ENCODE results near the gene AS3MT. TPM values are rescaled to one million over a fixed set of nuclear protein-coding genes. Genes with fewer than 3 reads are reported as not detected.

The AS3MT gene
- total and polyA plus RNA-seq, 2 experiments from 2014 or later, result 0.49 to 2.3 TPM

GRCh38 chr10:102931643-102932042 lies 62.4 kb downstream of the AS3MT start:
- H2AFZ ChIP-seq, result no peak overlapping the region
- H3K4me1 ChIP-seq (ENCODE audit: insufficient read depth), result no peaks in the 10 kb centered on the region
- H3K4me2 ChIP-seq (ENCODE audit: unreplicated experiment), result no peak overlapping the region
- H3K27me3 ChIP-seq (replicated peaks; ENCODE audit: insufficient read depth), result no peaks in the 10 kb centered on the region
- in situ Hi-C loops (cut with MboI), result no loop called here
- H3K9me3 ChIP-seq (ENCODE audit: low read depth), result no peaks in the 10 kb centered on the region
- 73 to 84% methylated on average over 5 of the region's 5 CpGs for WGBS, 2 experiments (ENCODE audit: low coverage in 1 of 2, low lambda C conversion rate in 2 of 2, missing lambda C conversion rate in 2 of 2)
- no peaks in the 10 kb centered on the region for H4K20me1 ChIP-seq (ENCODE audit: insufficient read depth)
- no peak overlapping the region for H3K4me3 ChIP-seq
- H3K79me2 ChIP-seq (ENCODE audit: insufficient read depth), result no peaks in the 10 kb centered on the region
- H3K27ac ChIP-seq, result no peak overlapping the region
- H3F3A ChIP-seq (ENCODE audit: insufficient read depth), result no peaks in the 10 kb centered on the region
- H3K9me2 ChIP-seq (ENCODE audit: insufficient read depth), result no peaks in the 10 kb centered on the region
- TF ChIP-seq EZH2 (IDR thresholded peaks at IDR 0.05; ENCODE audit: insufficient read depth, poor library complexity, severe bottlenecking) (no peak), EZH2phosphoT487 (IDR thresholded peaks at IDR 0.05; ENCODE audit: insufficient read depth, low read depth) (no peak)
- DNase-seq, result no peak
- no peak overlapping the region for H3K9ac ChIP-seq
- H3K36me3 ChIP-seq (ENCODE audit: low read depth), result no peaks in the 10 kb centered on the region

GRCh38 chr10:102935505-102935904 lies 66.2 kb downstream of the AS3MT start:
- Histone ChIP-seq H4K20me1 (ENCODE audit: insufficient read depth) (no peaks in the 10 kb centered on the region), H3K27me3 (replicated peaks; ENCODE audit: insufficient read depth) (no peaks in the 10 kb centered on the region), H3K9ac (no peak overlapping the region), H3K4me3 (no peak overlapping the region), H3F3A (ENCODE audit: insufficient read depth) (no peaks in the 10 kb centered on the region), H3K4me2 (ENCODE audit: unreplicated experiment) (no peak overlapping the region), H3K4me1 (ENCODE audit: insufficient read depth) (no peaks in the 10 kb centered on the region), H3K9me3 (ENCODE audit: low read depth) (no peaks in the 10 kb centered on the region), H3K36me3 (ENCODE audit: low read depth) (no peaks in the 10 kb centered on the region), H3K27ac (no peak overlapping the region), H3K79me2 (ENCODE audit: insufficient read depth) (no peaks in the 10 kb centered on the region), H3K9me2 (ENCODE audit: insufficient read depth) (no peaks in the 10 kb centered on the region), H2AFZ (no peak overlapping the region)
- 90 to 92% methylated on average over 4 of the region's 4 CpGs for WGBS, 2 experiments (ENCODE audit: low coverage in 1 of 2, low lambda C conversion rate in 2 of 2, missing lambda C conversion rate in 2 of 2)
- in situ Hi-C loops (cut with MboI), result no loop called here
- DNase-seq, result no peak
- no peak for TF ChIP-seq EZH2phosphoT487 (IDR thresholded peaks at IDR 0.05; ENCODE audit: insufficient read depth, low read depth)
- no peak for TF ChIP-seq EZH2 (IDR thresholded peaks at IDR 0.05; ENCODE audit: insufficient read depth, poor library complexity, severe bottlenecking)

GRCh38 chr10:102935939-102936605 lies 66.8 kb downstream of the AS3MT start:
- Histone ChIP-seq H3K9me3 (ENCODE audit: low read depth) (no peaks in the 10 kb centered on the region), H3K9me2 (ENCODE audit: insufficient read depth) (no peaks in the 10 kb centered on the region), H3K4me3 (no peak overlapping the region), H3K27me3 (replicated peaks; ENCODE audit: insufficient read depth) (no peaks in the 10 kb centered on the region), H3K36me3 (ENCODE audit: low read depth) (no peaks in the 10 kb centered on the region), H3K9ac (no peak overlapping the region), H3K79me2 (ENCODE audit: insufficient read depth) (no peaks in the 10 kb centered on the region), H3K4me2 (ENCODE audit: unreplicated experiment) (no peak overlapping the region), H3F3A (ENCODE audit: insufficient read depth) (no peaks in the 10 kb centered on the region), H3K4me1 (ENCODE audit: insufficient read depth) (no peaks in the 10 kb centered on the region), H4K20me1 (ENCODE audit: insufficient read depth) (no peaks in the 10 kb centered on the region), H3K27ac (no peak overlapping the region), H2AFZ (no peak overlapping the region)
- TF ChIP-seq EZH2phosphoT487 (IDR thresholded peaks at IDR 0.05; ENCODE audit: insufficient read depth, low read depth) (no peak), EZH2 (IDR thresholded peaks at IDR 0.05; ENCODE audit: insufficient read depth, poor library complexity, severe bottlenecking) (no peak)
- DNase-seq, result no peak
- 99 to 100% methylated on average over 3 of the region's 3 CpGs for WGBS, 2 experiments (ENCODE audit: low coverage in 1 of 2, low lambda C conversion rate in 2 of 2, missing lambda C conversion rate in 2 of 2)
- in situ Hi-C loops (cut with MboI), result no loop called here

GRCh38 chr10:102941401-102941800 lies 72.1 kb downstream of the AS3MT start:
- Histone ChIP-seq H3F3A (ENCODE audit: insufficient read depth) (no peaks in the 10 kb centered on the region), H3K27me3 (replicated peaks; ENCODE audit: insufficient read depth) (no peaks in the 10 kb centered on the region), H3K36me3 (ENCODE audit: low read depth) (no peaks in the 10 kb centered on the region), H3K4me3 (no peak overlapping the region), H3K4me1 (ENCODE audit: insufficient read depth) (no peaks in the 10 kb centered on the region), H3K9me3 (ENCODE audit: low read depth) (no peaks in the 10 kb centered on the region), H3K27ac (no peak overlapping the region), H3K4me2 (ENCODE audit: unreplicated experiment) (no peak overlapping the region), H3K9me2 (ENCODE audit: insufficient read depth) (no peaks in the 10 kb centered on the region), H3K79me2 (ENCODE audit: insufficient read depth) (no peaks in the 10 kb centered on the region), H3K9ac (no peak overlapping the region), H4K20me1 (ENCODE audit: insufficient read depth) (no peaks in the 10 kb centered on the region), H2AFZ (no peak overlapping the region)
- WGBS, 2 experiments (ENCODE audit: low coverage in 1 of 2, low lambda C conversion rate in 2 of 2, missing lambda C conversion rate in 2 of 2), result 87 to 98% methylated on average over 3 of the region's 3 CpGs
- in situ Hi-C loops (cut with MboI), result no loop called here
- DNase-seq, result no peak
- no peak for TF ChIP-seq EZH2phosphoT487 (IDR thresholded peaks at IDR 0.05; ENCODE audit: insufficient read depth, low read depth)
- no peak for TF ChIP-seq EZH2 (IDR thresholded peaks at IDR 0.05; ENCODE audit: insufficient read depth, poor library complexity, severe bottlenecking)
